Activated T-cell treated with anti-CD3 and anti-CD28 coated beads, Interleukin-2, amount 50 U/mL, for 1 hour (primary cell): ENCODE data around the gene PTPRJ.

ENCODE experiments used
- DNase-seq: peaks from one replicate; pipeline ENCODE4 v3.0.0-alpha.2; 2020

PTPRJ gene

DNA sequence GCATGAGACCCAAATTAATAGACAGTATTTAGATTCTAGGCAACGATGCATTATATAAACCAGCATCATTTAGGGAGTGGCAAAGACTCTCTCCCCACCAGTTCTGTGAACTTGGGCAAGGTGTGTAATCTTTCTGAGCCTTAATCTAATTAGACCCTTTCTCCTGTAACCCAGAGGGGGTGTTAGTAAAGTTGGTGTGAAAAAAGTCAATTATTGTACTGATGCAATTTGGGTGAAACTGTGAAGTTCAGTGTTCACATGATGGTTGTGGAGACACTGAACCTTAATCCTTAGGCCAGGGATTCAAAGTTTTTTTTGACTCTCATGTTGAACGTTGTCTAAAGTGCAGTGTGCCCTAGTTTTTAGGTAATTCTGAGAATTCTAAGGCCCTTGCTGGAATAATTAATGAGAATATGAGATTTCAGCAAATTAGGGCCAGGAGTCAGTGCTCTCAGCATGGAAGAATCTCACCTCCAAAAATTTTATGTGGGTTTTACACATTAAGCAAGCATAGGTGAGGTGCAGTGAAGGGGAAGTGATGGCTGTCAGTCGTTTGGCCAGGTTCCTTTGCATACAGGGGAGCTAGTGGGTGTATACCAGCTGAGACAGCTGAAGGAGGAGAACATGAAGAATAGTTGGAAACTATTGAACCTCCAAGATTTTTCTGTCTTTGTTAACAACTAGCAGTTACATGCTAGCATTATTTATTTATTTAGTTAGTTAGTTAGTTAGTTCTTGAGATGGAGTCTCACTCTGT is 94.2 kb downstream of the PTPRJ start:
- no peak for DNase-seq

DNA sequence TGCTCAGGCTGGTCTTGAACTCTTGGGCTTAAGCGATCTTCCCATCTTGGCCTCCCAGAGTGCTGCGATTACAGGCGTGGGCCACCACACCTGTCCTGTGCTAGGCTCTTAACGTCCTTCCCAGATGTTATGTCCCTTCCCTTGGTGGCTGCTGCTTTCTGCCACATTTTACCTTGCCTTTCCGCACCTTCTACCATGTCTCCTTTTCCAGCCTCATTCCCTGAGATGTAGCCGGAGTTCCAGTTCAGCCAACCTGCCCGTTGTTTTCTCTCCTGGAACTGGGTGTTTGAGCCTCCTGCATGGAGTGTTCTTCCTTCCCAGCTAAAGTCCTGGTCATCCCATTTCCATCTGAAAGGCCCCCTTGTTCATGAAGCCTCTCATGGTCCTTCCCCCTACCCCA is 95.3 kb downstream of the PTPRJ start:
- no peak for DNase-seq

DNA sequence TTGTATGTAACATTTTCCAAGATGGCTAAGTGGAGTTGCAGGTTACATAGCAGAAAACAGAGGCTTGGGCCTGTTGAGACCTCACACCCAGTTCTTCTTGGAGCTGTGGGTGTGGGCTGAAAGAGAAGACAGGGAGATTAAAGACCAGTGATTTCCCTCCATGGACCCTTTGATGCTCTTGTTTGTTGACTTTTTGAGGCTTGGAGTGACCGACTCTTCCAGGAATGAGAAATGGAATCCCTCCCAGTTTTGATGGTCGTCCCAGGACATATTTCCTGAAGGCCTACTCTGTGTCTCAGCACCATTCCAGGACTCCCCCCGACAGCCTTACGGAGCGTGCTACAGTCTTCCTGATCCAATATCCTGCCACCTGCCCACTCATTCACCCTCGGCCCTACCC is 96.9 kb downstream of the PTPRJ start:
- DNase-seq, result no peak

DNA sequence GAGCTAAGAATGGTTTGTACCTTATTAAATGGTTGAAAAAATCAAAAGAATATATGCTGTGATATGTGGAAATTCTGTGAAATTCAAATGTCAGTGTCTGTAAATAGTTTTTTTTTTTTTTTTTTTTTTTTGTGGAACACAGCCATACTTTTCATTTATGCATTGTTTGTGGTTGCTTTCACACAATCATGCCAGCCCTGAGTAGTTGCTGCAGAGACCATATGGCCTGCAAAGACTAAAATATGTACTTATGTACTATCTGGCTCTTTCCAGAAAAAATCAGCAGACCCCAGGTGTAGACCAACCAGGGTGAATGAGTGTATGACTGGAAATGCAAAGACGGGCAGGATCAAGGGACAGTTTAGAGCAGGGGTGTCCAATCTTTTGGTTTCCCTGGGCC is 98.3 kb downstream of the PTPRJ start:
- DNase-seq, result no peak

DNA sequence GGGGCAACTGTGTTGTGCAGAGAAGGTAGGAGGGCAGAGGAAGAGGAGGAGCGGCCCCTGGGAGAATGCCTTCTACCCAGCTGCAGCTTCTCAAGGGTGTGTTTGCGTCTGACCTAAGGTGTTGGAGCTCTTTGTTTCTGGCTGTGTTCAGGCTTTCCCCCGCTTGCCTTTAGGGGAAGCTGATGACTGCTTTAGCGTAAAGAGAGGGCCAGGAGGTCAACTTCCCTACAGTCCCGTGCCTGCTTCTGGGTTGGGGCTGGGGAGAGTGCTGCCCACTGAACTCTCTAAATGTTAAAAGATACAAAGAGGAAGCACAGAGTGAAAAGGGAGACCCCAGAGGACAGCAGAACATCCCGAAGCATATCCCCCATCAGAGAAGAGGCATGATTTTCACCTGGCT is 99.2 kb downstream of the PTPRJ start:
- no peak for DNase-seq

DNA sequence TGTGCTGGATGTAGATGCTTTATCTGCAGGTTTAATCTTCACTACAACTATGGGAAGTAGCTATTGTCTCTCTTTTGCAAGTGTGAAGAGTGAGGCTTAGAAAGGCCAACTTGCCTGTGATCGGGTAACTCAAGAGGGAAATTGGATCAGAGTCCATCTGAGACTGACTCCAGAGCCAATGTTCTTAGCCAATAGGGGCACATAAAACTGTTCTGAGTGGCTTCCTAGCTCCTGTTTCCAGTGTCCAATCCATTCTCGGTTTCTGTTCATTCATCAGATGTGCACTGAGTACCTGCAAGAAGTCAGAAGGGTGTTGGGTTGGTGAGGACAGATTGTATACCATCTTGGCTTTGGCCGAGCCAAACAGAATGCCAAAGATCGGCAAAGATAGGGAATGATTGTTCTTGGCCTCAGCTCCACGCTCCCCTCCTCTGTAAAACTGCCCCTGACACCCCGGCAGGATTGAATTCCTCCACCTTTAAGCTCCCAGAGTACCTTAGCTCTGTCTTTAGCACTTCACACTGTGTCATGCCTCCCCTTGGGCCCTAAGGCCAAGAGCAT is 100.0 kb downstream of the PTPRJ start:
- no peak for DNase-seq

DNA sequence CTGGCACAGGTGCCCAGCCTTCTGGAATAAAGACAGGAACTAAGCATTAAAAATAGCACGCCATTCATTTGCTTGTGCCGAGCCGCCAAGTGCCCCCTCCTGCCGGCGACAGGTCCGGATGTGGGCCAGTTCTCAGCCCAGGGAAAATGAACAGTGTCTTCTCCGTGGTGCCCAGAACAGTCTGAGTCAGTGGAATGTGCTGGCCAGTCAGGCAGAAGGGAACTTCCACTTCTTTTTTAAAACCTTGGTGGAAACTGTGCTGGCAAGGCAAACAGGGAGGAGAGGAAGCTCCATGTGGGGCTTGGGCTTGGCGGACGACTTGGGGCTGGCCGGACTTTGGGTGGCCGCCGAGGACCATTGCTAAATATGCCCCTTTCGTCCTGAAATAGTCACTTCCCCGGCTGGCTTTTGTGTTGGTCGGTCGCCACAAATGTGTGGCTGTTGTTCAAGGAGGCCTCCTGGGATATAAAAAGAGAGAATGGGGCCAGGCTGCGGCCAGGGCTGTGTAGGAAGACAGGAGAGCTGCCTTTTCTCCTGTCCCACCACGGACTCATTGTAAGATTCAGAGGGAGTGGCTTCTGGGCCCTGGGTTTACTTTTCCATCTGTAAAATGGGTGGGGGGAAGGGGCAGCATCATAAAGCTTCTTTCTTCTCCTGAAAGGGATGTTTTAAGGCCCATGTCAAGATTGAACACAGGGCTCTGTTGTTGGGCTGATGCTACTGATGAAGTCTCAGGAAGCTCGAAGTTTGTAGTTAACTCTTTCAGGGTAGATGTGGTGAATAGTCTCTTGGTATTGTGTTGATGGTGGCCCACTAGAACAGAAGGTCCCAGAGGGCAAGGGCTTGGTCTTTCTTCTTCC is 101.0 kb downstream of the PTPRJ start:
- no peak for DNase-seq

DNA sequence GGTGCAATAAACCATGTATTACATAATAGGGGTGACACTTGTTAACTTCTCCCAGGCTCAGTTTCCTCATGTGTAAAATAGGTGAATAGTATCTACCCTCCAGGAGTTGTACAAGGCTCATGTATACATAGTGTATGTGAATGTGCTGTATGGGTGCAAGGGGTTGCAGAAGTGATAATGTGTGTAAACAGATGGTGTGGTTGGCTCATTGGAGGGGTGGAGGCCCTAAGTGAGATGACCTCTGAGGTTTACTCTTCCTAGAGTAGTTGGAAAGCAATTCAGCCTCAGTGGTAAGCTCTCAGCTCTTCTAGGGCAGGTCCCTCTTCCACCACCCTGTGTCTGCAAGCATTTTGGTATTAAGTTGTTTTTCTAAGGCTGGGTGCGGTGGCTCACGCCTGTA is 102.4 kb downstream of the PTPRJ start:
- no peak for DNase-seq

DNA sequence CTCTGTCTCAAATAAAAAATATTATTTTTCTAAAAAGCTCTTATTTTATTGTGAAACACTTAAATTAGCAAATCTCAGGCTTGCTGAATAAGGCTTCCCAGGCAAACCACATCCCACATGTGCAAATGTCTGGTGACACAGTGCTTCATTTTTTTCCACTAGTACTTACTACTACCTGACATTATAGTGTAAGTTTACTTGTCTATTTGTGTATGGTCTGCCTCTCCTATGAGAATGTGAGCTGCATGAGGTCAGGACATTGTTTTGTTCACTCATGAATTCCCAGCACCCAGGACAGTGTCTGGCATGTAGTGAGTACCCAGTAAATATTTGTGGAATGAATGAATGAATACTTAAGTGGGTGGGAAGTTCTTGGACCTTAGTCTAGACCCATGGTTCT is 103.1 kb downstream of the PTPRJ start:
- no peak for DNase-seq

DNA sequence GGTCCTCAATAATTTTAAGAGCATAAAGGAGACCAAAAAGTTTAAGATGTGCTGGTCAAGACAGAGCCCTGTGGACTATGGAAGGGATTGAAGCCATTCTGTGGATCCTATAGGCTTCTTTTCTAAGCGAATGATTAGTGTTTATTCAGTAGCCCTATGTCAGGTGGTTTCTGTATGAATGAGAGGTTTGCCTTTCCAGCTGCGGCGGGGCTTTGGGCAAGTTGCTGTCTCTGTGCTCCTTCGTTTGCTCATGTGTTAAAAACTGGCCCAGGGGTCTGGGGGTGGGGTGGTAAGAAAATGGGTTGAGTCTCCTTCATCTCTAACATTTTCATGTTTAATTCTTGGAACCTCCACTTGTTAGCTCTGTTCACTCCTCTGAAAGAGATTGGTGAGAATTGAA is 105.3 kb downstream of the PTPRJ start:
- DNase-seq, result no peak

DNA sequence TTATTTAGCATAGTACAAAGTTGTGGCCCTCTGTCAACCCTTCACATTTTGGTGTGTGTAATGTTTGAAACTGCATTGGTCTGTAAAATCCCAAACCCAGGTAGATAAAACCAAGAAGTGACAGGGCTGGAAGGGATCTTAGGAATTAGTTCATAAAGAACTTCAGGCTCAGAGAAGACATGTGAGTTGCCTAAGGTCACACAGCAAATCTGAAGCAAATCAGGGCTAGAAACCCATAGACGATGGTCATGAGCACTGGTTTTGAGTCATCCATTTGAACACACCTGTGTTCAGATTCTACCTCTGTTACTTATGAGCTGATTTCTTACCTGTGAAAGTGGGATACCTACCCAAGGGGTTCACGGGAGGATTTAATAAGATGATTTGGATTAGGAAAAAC is 107.1 kb downstream of the PTPRJ start:
- no peak for DNase-seq

DNA sequence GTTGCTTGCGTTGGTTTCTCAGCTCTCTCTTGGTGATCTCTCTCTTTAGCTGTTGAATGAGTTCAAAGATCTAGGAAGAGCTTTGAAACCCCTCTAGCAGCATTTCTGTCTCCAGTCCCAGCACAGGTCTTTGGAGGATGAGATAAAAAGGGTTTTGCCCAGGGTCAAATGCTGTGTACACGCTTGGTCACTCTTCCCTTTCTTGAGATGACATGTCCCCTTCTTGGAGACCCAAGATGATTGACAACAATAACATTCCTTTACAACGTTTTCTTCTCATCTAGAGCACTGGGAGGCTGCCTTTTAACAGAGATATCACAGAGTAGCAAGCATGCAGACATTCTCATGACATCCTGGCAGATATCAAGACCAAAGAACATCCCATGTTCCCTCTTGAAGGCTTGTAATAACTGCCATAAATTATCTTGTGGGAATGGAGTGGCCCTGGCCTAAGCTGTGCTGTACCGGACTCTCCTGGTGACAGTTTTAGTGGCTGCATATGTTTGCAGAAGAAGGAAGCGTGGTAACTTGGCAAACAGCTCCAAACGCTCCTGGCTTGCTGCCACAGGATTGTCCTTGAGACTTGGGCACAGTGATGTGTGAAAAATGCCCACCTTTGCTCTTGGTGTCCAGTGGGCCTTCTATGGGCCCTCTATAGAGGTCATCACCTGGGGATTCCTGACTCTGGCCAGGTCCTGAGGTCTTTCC is 107.8 kb downstream of the PTPRJ start:
- DNase-seq, result no peak

DNA sequence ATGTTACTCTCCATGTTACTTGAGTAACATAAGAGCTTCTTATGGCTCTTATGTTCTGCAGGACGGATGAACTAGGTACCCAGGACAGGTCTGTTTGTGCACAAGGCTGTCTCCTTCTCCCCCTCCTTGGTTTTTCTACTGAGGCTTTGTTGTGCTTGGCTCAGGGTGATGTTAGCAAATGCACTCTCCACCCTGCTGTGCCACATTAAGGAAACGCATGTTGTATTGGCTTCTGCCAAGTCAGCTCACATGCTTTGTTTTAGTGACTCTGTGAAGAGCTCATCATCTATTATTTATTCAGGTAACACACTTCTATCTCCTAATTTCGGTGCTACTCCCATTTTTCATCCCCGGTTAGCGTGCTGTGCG is 108.3 kb downstream of the PTPRJ start:
- no peak for DNase-seq

DNA sequence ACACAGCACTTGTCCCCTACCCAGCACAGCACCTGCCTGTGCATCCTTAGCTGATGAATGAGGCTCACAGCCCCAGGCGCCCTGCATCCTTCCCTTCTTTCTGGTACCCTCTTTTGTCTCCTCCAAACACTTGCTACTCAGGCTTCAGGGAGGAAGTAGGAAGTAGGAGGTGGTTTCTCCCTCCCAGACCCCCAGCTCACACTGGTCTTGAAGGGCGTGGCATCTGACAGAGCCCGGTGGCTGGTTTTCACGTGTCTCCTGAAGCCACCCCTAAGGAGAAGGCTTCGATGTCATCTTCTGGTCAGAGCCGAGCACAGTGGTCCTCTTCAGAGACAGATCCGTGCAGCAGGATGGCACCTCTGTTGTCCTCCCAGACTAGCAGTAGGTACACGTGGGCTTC is 109.8 kb downstream of the PTPRJ start:
- no peak for DNase-seq

DNA sequence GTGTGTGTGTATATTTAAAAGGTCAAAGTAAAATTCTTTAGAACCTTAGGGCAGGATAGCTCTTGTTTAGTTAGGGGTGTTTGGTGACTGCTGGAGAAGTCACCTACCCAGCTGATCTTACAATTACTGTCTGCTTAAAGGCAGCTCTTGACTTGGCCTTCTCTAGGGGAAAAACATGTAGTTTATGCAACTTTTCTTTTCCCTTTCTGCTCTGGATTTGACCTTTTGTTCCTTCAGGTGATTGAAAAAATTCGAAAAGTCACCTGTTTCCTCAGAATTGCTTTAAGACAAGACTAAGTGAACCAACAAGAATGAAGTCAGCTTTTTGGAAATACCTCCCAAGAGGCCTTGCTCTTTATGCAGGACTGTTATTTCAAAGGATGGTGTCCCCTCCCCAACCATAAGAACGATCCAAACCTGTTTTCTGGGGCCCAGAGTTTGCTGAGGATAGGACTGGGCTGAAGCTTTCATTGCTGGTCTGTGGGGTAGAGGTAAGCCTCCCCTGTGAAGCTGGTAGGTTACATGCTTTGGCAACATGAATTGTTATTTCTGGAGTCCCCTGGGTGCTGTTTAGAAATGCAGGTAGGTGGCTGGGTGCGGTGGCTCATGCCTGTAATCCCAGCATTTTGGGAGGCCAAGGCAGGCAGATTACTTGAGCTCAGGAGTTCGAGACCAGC is 111.2 kb downstream of the PTPRJ start:
- no peak for DNase-seq

DNA sequence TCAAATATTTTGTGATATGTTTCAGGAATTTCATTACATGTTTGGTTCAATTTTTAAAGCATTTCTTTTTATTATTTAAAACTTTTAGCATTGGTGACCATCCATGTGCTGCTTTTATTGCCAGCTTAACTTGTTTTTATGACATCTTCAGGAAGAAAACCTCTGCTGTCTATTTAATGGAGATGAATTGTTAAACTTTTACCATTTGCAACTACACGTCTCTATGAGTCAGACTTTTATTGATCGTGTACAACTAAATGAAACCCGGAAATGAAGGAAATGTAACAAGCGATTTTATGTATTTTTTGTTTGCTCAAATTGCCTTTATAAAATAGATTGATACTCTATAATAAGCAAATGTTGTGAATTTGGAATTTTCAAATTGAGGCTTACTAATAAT is 113.0 kb downstream of the PTPRJ start:
- DNase-seq, result no peak

DNA sequence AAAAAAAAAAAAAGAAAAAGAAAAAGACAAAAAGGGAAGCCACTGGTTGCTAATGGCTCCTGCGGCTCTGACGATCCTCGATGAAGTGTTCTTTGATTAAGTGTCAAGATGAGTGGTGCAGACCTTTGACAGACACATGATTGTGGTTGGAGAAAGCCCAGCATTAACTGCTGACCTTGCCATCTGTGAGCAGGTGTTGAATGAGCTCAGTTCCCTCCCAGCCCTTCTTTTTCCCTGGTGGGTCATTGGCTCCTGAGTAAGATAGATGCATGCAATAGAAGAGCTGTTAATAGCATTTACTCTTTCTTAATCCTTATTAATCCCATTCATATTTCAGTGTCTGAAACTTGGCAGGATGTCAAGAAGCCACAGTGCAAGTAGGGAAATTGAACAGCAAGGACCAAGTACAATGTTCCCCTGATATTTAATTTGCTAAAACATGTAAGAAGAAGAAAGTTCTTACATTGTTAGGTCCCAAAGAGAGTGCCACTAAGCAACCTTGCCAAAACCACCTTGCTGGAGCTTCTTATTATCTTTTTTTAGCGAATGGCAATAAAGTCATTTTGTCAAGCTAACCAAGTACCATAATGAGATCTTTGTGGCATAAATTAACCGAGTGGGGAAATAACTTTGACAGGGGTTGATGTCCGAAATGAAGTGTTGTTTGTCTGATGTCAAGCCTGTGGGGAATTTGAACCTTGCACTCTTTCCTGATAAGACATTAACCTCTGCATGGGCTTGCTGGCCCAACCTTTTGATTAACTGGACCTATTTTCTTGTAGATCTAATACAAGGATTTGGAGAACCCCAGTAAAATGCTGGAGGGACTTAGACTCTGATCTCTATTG is 113.7 kb downstream of the PTPRJ start:
- no peak for DNase-seq

DNA sequence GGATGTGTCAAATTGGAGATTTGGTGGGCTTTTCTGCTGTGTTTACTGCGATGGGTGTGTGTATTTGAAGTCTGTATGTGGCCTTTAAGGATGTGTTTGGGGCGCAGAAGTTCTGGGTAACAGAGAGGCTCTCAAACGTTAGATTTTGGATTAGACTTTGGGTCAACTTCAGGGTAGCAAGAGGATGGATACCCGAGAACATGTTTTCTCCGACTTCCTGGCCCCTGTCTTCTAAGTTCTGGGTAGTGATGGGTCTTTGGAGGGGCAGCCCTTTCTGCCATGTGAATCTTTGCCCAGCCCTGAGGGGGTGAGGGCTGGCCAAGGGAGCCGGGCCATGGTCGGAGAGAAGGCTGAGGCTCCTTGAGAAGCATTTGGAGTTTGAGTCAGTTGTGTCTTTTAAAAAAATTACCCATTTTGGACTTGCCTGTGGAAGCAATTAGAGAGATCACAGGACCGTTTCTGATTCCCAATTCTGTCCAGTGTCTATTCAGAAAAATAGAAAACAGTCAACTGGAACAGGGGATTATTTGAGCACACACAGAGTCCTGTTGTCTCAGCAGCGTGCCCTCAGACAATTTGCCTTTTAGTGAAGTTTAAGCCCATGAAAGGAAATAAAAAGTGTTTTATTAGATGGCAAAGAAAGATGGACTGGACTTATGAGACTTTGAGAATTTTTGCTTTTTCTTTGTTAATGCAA is 114.4 kb downstream of the PTPRJ start:
- DNase-seq, result no peak

DNA sequence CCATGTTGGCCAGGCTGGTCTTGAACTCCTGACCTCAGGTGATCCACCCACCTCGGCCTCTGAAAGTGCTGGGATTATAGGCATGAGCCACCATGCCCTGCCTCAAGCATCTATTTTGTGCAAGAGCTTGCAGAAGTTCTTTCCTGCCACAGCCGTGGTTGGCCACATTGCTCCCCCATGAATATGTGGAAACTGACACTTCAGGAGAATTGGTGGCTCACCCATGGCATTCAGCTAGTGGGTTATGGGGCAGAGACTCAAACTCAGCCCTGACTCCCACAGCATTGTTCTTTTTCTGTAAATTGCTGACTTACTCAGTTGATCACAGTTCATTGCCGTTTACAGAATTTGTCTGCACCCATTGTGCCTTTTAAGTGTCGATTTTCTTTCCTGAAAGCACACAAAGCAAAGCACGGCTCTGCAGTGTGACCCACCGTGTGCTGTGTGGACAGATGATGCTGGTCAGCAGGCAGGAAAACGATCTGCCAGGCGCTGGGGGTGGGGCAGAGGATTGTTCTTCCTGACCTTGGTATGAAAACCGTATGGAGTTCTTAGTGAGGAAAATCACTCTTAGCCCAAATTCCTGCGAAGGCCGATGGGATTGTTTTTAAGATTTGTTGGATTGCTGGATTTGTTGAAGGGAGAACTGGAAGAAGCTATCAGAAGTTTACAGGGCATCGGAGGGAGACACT is 115.6 kb downstream of the PTPRJ start:
- no peak for DNase-seq
